Lung (tissue), 12 donors: Measurements from ENCODE around the gene PRSS21. TPM values are rescaled to one million over a fixed set of nuclear protein-coding genes. Genes with fewer than 3 reads are reported as not detected.

Source experiments
- ATAC-seq: fragments of 200-7000 bp; cut with Tn5 transposase; one replicate; pipeline ENCODE4 v1.9.1; 2020; ENCODE audit warnings: moderate number of reproducible peaks; ENCODE audit not compliant: insufficient read depth, low FRiP score
- DNase-seq, 3 donors: peaks; one replicate each; pipeline ENCODE4 v3.0.0-alpha.2; 2013 to 2017
- H3K27ac ChIP-seq, 2 donors: one replicate each; pipeline ENCODE4 v1.5.1; 2013; ENCODE audit warnings: mild to moderate bottlenecking in 2 of 2, moderate library complexity in 2 of 2, control low read depth in 1 of 2, inconsistent platforms in 1 of 2, low read depth in 1 of 2, low read length in 1 of 2
- H3K27me3 ChIP-seq, 3 donors: one replicate each; pipeline ENCODE4 v1.5.1; 2013; ENCODE audit warnings: low read length in 2 of 3; ENCODE audit not compliant: control insufficient read depth in 3 of 3, insufficient read depth in 3 of 3
- H3K36me3 ChIP-seq, 4 donors: one replicate each; pipeline ENCODE4 v1.5.1; 2013; ENCODE audit warnings: low read length in 4 of 4, mild to moderate bottlenecking in 1 of 4, moderate library complexity in 1 of 4; ENCODE audit not compliant: control insufficient read depth in 4 of 4, insufficient read depth in 4 of 4
- H3K4me1 ChIP-seq, 5 donors: one replicate each; pipeline ENCODE4 v1.5.1; 2013; ENCODE audit warnings: low read length in 5 of 5, mild to moderate bottlenecking in 2 of 5, moderate library complexity in 1 of 5; ENCODE audit not compliant: control insufficient read depth in 5 of 5, insufficient read depth in 5 of 5
- H3K4me3 ChIP-seq: one replicate; pipeline ENCODE4 v1.5.1; 2013; ENCODE audit warnings: mild to moderate bottlenecking, control low read depth, moderate library complexity
- H3K9ac ChIP-seq, 2 donors: one replicate each; pipeline ENCODE4 v1.5.1; 2013; ENCODE audit warnings: low read length in 2 of 2, control low read depth in 1 of 2; ENCODE audit not compliant: insufficient read depth in 1 of 2
- H3K9me3 ChIP-seq, 4 donors: one replicate each; pipeline ENCODE4 v1.5.1; 2013; ENCODE audit warnings: low read length in 3 of 4, mild to moderate bottlenecking in 1 of 4, moderate library complexity in 1 of 4; ENCODE audit not compliant: control insufficient read depth in 4 of 4, insufficient read depth in 3 of 4
- CTCF ChIP-seq: IDR thresholded peaks from 2 replicates; pipeline ENCODE4 v1.5.1; 2012; ENCODE audit warnings: mild to moderate bottlenecking; ENCODE audit errors: control extremely low read depth, extremely low read depth
- WGBS, 2 donors: extraction: QIAGEN DNeasy Blood & Tissue Kit; methylation state at CpG; one replicate each; pipeline ENCODE4 v1.1.7; 2013; 5-methylcytosine and 5-hydroxymethylcytosine counted together
- polyA plus RNA-seq, 2 donors: library from polyadenylated mRNA; stranded (reverse); fragments of 200-250 nt; gene quantifications; one replicate each; pipeline ENCODE4 v1.2.1, GENCODE V29; 2013
- total RNA-seq, 2 donors: library from RNA; depleted of rRNA in 1 of 2; stranded (reverse); fragments of >200 nt in 1 of 2; gene quantifications; one replicate each; pipeline ENCODE4 v1.2.1, GENCODE V29; 2014 to 2021
- donor health status: control.
- donor health status: control.
- donor health status: Bipolar disorder and iron deficiency.
- donor health status: healthy.
- donor health status: DM: yes; HTN: yes; CAD: no.

PRSS21 gene
- total and polyA plus RNA-seq, 4 donors: 0.77 to 7.9 (median 4.2) TPM; not detected in 1

DNA sequence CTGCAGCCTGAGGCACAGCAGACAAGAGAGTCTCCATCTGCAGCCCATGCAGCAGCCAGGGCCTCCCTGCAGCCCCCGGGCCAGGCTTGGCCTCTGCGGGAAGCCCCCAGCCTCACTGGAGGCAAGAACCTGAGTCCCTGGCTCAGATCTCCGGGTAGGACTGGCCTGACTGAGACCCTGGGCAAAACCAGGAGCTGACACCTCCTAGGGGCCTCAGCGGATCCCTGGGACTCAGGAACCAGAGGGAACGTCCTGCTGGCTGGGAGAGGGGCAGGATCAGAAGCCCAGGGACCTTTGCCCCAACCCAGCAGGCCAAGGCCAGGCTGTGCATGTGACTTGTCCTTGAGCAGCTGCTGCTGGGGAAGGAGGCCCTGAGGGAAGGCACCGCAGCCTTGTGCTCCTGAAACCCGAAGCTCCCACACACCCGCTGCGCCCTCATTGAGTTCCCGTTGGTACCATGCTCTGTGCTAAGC lies 1.7 kb upstream of the PRSS21 start:
- Histone ChIP-seq H3K9me3 (no peaks in the 10 kb centered on the region), H3K9ac (no peak overlapping the region), H3K4me1 (no peaks in the 10 kb centered on the region), H3K4me3 (no peak overlapping the region), H3K27ac (no peak overlapping the region), H3K36me3 (no peaks in the 10 kb centered on the region), H3K27me3 (peaks cover 0 to 3% (median 0%) of the 10 kb centered on the region in 3 donors)
- DNase-seq (no peak), ATAC-seq (no peak)
- 77 to 86% methylated on average over 10 of the region's 10 CpGs for WGBS, 2 donors
- no peak for TF ChIP-seq CTCF

DNA sequence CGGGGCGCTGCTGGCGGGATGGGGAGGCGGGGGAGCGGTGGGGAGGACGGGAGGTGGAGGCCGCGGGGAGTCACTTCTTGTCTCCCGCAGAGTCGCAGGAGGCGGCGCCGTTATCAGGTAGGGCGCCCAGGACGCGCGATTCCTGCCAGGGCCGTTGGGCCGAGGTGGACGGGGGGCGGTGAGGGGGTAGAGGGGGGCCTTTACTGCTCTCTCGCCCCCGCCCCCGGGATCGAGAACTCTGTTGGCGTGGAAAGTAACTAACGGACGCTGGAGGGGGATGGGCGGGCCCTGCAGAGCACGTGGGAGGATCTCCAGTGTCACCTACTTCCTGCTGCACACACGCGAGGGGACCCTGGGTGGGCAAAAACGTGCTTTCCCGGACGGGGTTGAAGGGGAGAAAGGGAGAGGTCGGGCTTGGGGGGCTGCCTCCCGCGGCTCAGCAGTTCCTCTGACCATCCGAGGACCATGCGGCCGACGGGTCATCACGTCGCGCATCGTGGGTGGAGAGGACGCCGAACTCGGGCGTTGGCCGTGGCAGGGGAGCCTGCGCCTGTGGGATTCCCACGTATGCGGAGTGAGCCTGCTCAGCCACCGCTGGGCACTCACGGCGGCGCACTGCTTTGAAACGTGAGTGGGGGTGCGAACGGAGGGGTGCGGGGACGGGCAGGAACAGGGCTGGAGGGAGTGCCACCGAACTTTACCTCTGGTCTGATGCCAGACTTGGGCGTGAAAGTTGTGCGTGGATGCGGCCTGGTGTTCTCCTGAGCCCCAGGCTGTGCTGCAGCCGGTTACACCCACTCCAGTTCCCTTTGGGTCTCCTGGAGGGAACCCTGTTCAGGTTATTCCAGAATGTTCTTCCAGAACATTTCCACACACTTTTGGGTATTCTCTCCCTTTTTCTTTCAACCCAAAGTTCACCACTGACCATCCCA lies 569 bp downstream of the PRSS21 start:
- H3K27me3 ChIP-seq: peaks cover 0 to 6% (median 0%) of the 10 kb centered on the region in 3 donors
- ATAC-seq (no peak), DNase-seq (no peak)
- no peaks in the 10 kb centered on the region for H3K9me3 ChIP-seq
- H3K9ac ChIP-seq: no peak overlapping the region
- TF ChIP-seq CTCF: no peak
- no peak overlapping the region for H3K4me3 ChIP-seq
- H3K36me3 ChIP-seq: no peaks in the 10 kb centered on the region
- WGBS, 2 donors: 74 to 84% methylated on average over 62 to 68 of the region's 68 CpGs
- H3K4me1 ChIP-seq: no peaks in the 10 kb centered on the region
- no peak overlapping the region for H3K27ac ChIP-seq

GRCh38 chr16:2818272-2818876 lies 1.3 kb downstream of the PRSS21 start:
- no peak overlapping the region for H3K4me3 ChIP-seq
- ATAC-seq (no peak), DNase-seq (no peak)
- H3K9me3 ChIP-seq: no peaks in the 10 kb centered on the region
- H3K36me3 ChIP-seq: no peaks in the 10 kb centered on the region
- no peak overlapping the region for H3K9ac ChIP-seq
- WGBS, 2 donors: 83 to 91% methylated on average over 10 of the region's 10 CpGs
- no peak for TF ChIP-seq CTCF
- H3K27me3 ChIP-seq: peaks cover 0 to 6% (median 0%) of the 10 kb centered on the region in 3 donors
- no peak overlapping the region for H3K27ac ChIP-seq
- no peaks in the 10 kb centered on the region for H3K4me1 ChIP-seq
